NT2/D1 (cell line): ENCODE measurements around the gene KAZN.

Experiments
- DNase-seq: peaks from one replicate; pipeline ENCODE4 v3.0.0-alpha.2; 2011; ENCODE audit warnings: low read depth, low spot score
- H3K27me3 ChIP-seq: 2 replicates; pipeline ENCODE4 v1.6.0; 2011; ENCODE audit warnings: mild to moderate bottlenecking; ENCODE audit not compliant: insufficient read length, insufficient read depth
- H3K36me3 ChIP-seq: 2 replicates; pipeline ENCODE4 v1.6.1; 2011; ENCODE audit warnings: mild to moderate bottlenecking, low read length, mixed read lengths; ENCODE audit not compliant: insufficient read depth, insufficient read length
- H3K4me1 ChIP-seq: 2 replicates; pipeline ENCODE4 v1.5.1; 2011; ENCODE audit not compliant: insufficient read depth, insufficient read length
- H3K4me3 ChIP-seq: 2 replicates; pipeline ENCODE4 v1.5.1; 2011; ENCODE audit warnings: low read depth; ENCODE audit not compliant: insufficient read length
- H3K9ac ChIP-seq: 2 replicates; pipeline ENCODE4 v1.6.0; 2011; ENCODE audit warnings: low read depth; ENCODE audit not compliant: insufficient read length
- H3K9me3 ChIP-seq: 2 replicates; pipeline ENCODE4 v1.5.1; 2011; ENCODE audit warnings: mild to moderate bottlenecking, low read length; ENCODE audit not compliant: insufficient read depth
- SUZ12 ChIP-seq: IDR thresholded peaks from 2 replicates; pipeline ENCODE4 v1.6.1; 2011; ENCODE audit not compliant: insufficient read length, insufficient read depth; ENCODE audit errors: extremely low read depth
- YY1 ChIP-seq: IDR thresholded peaks from 2 replicates; pipeline ENCODE4 v1.6.1; 2011; ENCODE audit not compliant: insufficient read length, insufficient read depth
- ZNF274 ChIP-seq: IDR thresholded peaks from 2 replicates; pipeline ENCODE4 v1.6.1; 2011; ENCODE audit warnings: mild to moderate bottlenecking, low read depth, low read length

Gene KAZN

DNA sequence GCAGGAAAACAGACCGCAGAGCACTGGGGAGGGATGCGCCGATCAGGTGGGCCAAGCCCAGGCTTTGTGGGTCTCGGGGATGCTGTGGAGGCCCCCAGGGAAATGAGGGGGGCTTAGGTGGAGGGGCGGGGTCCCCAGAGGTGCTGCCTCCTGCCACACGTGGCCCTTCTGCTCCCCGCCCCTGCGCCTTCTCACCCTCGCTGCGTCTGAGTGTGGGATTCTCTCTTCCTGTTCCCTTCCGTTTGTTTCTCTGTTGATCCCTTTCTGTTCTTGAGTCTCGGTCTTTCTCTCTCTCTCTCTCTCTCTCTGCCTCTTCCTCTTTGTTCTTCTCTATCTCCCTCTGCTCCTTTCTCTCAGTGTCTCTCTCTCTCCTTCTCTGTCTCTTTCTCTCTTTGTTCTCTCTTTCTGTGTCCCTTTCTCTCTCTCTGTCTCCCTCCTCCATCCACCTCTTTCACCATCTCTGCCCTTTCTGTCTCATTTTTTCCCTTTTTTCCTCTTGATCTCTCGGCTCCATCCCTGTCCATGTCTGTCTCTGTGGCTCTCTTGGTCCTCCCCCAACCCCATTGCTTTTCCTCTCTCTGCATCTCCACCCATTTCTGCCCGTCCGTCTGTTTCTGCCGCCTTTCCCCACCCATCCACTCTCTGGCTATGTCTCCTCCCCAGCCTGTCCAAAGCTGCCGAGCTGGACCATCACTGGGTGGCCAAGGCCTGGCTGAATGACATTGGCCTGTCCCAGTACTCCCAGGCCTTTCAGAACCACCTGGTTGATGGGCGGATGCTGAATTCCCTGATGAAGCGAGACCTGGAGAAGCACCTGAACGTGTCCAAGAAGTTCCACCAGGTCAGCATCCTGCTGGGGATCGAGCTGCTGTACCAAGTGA, 502.6 kb downstream of the KAZN start:
- H3K4me1 ChIP-seq = peaks cover 5% of the 10 kb centered on the region
- no peaks in the 10 kb centered on the region; the same call in 1 of the 2 replicates for H3K9me3 ChIP-seq
- H3K27me3 ChIP-seq = peaks cover 22% of the 10 kb centered on the region
- no peaks in the 10 kb centered on the region for H3K36me3 ChIP-seq
- H3K9ac ChIP-seq = peak overlapping the region; percentile 10
- TF ChIP-seq YY1 (no peak), ZNF274 (no peak), SUZ12 (no peak)
- H3K4me3 ChIP-seq = no peak overlapping the region
- DNase-seq = no peak

- Histone ChIP-seq H3K36me3 (no peaks in the 10 kb centered on the region), H3K27me3 (peaks cover 22% of the 10 kb centered on the region), H3K4me3 (no peak overlapping the region), H3K9ac (peak overlapping the region; percentile 10), H3K9me3 (no peaks in the 10 kb centered on the region; the same call in 1 of the 2 replicates), H3K4me1 (peaks cover 5% of the 10 kb centered on the region)
- TF ChIP-seq SUZ12 (no peak), ZNF274 (no peak), YY1 (no peak)
- no peak for DNase-seq
Measured at GRCh38 chr1:15101801-15102200, 503.3 kb downstream of the KAZN start.

- Histone ChIP-seq H3K9me3 (no peaks in the 10 kb centered on the region; the same call in 1 of the 2 replicates), H3K9ac (no peak overlapping the region), H3K27me3 (peaks cover 22% of the 10 kb centered on the region), H3K4me1 (peaks cover 5% of the 10 kb centered on the region), H3K36me3 (no peaks in the 10 kb centered on the region), H3K4me3 (no peak overlapping the region)
- TF ChIP-seq YY1 (no peak), SUZ12 (no peak), ZNF274 (no peak)
- no peak for DNase-seq
Measured at GRCh38 chr1:15102646-15103045, 504.2 kb downstream of the KAZN start.

- Histone ChIP-seq H3K4me3 (no peak overlapping the region), H3K27me3 (peaks cover 22% of the 10 kb centered on the region), H3K4me1 (peaks cover 5% of the 10 kb centered on the region), H3K9ac (no peak overlapping the region), H3K36me3 (no peaks in the 10 kb centered on the region), H3K9me3 (no peaks in the 10 kb centered on the region; the same call in 1 of the 2 replicates)
- TF ChIP-seq YY1 (no peak), ZNF274 (no peak), SUZ12 (no peak)
- DNase-seq = no peak
Measured at GRCh38 chr1:15103211-15103610, 504.7 kb downstream of the KAZN start.

- TF ChIP-seq SUZ12 (no peak), ZNF274 (no peak), YY1 (no peak)
- H3K4me3 ChIP-seq = no peak overlapping the region
- H3K36me3 ChIP-seq = no peaks in the 10 kb centered on the region
- H3K4me1 ChIP-seq = peaks cover 6% of the 10 kb centered on the region
- H3K9me3 ChIP-seq = no peaks in the 10 kb centered on the region; the same call in 1 of the 2 replicates
- DNase-seq = no peak
- peaks cover 22% of the 10 kb centered on the region for H3K27me3 ChIP-seq
- H3K9ac ChIP-seq = no peak overlapping the region
Measured at GRCh38 chr1:15103906-15104305, 505.4 kb downstream of the KAZN start.

- Histone ChIP-seq H3K9me3 (no peaks in the 10 kb centered on the region; the same call in 1 of the 2 replicates), H3K4me1 (peaks cover 6% of the 10 kb centered on the region), H3K36me3 (no peaks in the 10 kb centered on the region), H3K4me3 (no peak overlapping the region), H3K9ac (no peak overlapping the region), H3K27me3 (peaks cover 22% of the 10 kb centered on the region)
- TF ChIP-seq ZNF274 (no peak), YY1 (no peak), SUZ12 (no peak)
- DNase-seq = no peak
Measured at GRCh38 chr1:15104768-15105167, 506.3 kb downstream of the KAZN start.

GRCh38 chr1:15106608-15107007, 508.1 kb downstream of the KAZN start:
- Histone ChIP-seq H3K4me1 (peaks cover 2% of the 10 kb centered on the region), H3K9ac (no peak overlapping the region), H3K27me3 (peaks cover 8% of the 10 kb centered on the region), H3K36me3 (no peaks in the 10 kb centered on the region), H3K9me3 (no peaks in the 10 kb centered on the region; the same call in 1 of the 2 replicates), H3K4me3 (no peak overlapping the region)
- DNase-seq = no peak
- TF ChIP-seq SUZ12 = no peak
- TF ChIP-seq YY1 = no peak

DNA sequence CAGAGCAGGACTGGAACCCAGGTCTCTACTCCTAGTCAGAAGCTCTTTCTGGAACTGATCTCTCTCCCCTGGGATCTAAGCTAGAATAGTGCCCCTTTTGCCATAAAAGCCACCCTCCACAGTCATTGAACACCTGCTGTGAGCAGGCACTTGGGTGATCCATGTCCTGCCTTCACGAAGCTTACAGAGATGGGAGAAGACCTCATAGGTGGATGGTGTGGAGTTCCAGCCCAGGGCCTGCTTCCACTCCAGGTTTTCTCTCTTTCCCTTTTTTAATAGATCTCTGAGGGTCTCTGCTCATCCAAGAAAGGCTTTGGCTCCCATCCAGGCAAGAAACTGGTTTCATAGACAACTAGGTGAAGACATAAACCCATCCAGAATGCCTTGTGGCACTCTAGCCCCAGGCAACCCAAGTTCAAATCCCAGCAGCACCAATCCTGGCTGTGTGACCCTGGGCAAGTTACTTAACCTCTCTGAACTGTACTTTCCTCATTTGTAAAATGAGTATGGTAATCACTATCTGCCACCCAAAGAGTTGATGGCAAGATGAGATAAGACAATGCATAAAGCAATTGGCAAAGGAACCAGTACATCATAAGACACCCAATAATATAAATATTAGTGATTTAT, 508.7 kb downstream of the KAZN start:
- H3K9me3 ChIP-seq = no peaks in the 10 kb centered on the region; the same call in 1 of the 2 replicates
- H3K4me3 ChIP-seq = no peak overlapping the region
- H3K9ac ChIP-seq = no peak overlapping the region
- peaks cover 2% of the 10 kb centered on the region for H3K4me1 ChIP-seq
- no peak for TF ChIP-seq ZNF274
- no peak for TF ChIP-seq SUZ12
- TF ChIP-seq YY1 = no peak
- no peak for DNase-seq
- H3K36me3 ChIP-seq = no peaks in the 10 kb centered on the region
- peaks cover 3% of the 10 kb centered on the region for H3K27me3 ChIP-seq
